HG02571 (cell line): ENCODE data around the gene PRPF38B.
A peak's percentile ranks its signal among the peaks of the same experiment; 100 is the strongest.
"Not testable (repeated sequence)": the region's sequence is repeated elsewhere in the genome, so short reads cannot be mapped to it uniquely, and the experiment has no call there.

Experiments
- ATAC-seq: cut with Tn5 transposase; IDR thresholded peaks from one replicate; pipeline ENCODE4 v1.9.1; 2021; ENCODE audit warnings: mild to moderate bottlenecking, moderate library complexity; ENCODE audit not compliant: unreplicated experiment

Gene PRPF38B, protein sequence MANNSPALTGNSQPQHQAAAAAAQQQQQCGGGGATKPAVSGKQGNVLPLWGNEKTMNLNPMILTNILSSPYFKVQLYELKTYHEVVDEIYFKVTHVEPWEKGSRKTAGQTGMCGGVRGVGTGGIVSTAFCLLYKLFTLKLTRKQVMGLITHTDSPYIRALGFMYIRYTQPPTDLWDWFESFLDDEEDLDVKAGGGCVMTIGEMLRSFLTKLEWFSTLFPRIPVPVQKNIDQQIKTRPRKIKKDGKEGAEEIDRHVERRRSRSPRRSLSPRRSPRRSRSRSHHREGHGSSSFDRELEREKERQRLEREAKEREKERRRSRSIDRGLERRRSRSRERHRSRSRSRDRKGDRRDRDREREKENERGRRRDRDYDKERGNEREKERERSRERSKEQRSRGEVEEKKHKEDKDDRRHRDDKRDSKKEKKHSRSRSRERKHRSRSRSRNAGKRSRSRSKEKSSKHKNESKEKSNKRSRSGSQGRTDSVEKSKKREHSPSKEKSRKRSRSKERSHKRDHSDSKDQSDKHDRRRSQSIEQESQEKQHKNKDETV

GRCh38 chr1:108691942-108692723 is at the start of gene PRPF38B:
Gene PRPF38B, plus strand, starts transcription at chr1:108692310. Its CDS starts 282 bp downstream, at chr1:108692592.
- peak; percentile 95 for ATAC-seq

- no peak for ATAC-seq
These were observed 48.4 kb upstream of the PRPF38B start for GRCh38 chr1:108643492-108644335.

GRCh38 chr1:108644984-108645383 is 47.1 kb upstream of the PRPF38B start:
- no peak for ATAC-seq

DNA sequence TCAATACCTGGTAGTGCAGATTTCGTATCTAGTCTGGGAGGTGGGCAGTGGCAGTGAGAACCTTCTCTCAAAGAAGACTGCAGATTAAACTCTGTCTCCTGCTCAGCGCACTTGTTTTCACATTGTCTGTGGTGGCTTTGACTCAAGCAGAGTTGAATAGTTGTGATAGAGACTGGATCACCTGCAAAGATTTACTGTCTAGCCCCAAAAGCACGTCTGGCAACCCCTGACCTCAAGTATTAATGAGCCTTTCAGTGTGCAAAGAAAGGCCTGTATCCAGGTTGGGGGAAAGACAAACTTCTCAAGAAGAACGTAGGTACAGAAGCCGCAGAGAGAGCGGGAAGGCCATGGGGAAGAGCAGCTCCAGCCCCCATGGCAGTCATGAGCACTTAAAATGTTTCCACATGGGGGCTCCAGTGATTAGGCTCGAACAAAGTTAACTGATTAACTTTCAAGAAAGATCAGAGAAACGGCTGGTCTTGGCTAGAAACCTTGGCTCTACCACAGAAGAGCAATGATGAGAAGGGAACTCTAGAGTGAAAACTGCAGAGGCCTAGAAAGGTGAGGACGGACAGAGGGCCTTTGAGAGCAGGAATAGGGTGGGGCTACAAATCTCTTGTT is 46.4 kb upstream of the PRPF38B start:
- ATAC-seq = no peak

GRCh38 chr1:108646265-108646647 is 45.9 kb upstream of the PRPF38B start:
- ATAC-seq = no peak

DNA sequence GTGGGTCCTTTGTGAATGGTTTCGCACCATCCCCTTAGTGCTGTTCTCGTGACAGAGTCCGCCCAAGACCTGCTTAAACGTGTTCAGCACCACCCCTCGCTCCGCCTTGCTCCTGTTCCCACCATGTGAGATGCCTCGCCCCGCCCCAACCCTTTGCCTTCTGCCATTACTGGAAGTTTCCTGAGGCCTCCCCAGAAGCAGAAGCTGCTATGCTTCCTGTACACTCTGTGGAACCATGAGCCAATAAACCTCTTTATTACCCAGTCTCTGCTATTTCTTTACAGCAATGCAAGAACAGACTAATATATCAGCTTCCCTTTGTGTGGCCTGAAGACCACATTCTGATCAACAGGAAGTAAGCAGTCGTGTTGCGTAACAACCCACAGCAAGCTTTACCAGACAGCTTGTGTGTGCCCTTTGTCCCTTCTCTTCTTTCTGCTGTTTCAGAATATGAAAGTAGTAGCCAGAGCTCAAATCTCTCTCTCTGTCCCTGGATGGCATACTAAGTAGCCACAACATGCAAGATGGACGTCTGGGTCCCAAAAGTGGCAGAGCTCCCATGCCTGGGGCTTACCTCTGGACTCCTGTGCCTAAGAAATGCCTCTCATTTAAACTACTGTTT is 45.4 kb upstream of the PRPF38B start:
- no peak for ATAC-seq

DNA sequence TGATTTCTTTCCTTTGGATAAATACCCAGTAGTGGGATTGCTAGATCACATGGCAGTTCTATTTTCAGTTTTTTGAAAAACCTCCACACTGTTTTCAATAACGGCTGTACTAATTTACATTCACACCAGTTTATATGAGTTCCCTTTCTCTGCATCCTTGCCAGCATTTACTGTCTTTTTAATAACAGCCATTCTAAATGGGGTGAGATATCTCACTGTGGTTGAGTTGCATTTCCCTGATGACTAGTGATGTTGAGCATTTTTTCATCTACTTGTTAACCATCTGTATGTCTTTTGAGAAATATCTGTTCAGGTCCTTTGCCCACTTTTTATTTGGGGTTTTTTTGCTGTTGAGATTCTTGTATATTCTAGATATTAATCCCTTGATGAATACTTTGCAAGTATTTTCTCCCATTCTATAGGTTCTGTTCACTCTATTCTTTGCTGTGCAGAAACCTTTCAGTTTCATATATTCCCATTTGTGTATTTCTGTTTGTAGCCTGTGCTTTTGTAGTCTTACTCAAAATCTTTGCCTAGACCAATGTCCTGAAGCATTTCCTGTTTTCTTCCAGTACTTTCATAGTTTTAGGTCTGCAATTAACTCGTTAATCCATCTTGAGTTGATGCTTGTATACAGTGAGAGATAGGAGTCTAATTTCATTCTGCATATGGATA is 38.5 kb upstream of the PRPF38B start:
- ATAC-seq = no peak

GRCh38 chr1:108657356-108658080 is 34.6 kb upstream of the PRPF38B start:
- ATAC-seq = no peak

DNA sequence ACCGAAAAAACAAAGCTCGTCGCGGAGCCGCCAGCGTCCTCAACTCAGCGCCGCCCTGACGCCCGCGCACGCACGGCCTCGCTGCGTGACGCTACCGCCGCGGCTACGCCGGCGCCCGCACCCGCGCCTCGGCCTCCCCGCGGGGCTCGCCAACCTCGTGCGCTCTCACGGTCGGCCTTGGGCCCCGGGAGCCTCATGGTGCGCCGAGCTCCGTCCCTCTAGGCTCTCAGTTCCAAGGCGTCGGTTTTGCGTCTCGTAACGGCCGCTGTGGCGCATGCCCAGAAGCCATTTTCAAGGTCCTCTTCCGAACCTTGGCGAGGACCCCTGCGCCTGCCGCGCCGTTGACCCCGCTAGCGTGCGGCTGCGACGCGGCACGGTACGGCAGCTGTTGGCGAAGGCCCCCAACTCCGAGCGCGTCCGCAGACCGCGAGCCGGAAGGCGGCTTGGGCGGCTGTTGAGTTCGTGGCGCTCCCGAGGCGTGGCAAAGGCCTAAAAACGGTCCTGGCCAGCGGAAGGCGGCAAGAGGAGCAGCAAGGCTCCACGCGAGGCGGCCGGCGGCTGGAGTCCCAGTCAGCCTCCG is 31.0 kb upstream of the PRPF38B start, which contains the start of gene HENMT1:
HENMT1 (minus strand) TSS at position 64 of the 580 bp plus-strand sequence. CDS start 1,209 bp downstream, outside the sequence.
- ATAC-seq = peak; percentile 88

GRCh38 chr1:108663074-108663473 is 29.0 kb upstream of the PRPF38B start:
- no peak for ATAC-seq

DNA sequence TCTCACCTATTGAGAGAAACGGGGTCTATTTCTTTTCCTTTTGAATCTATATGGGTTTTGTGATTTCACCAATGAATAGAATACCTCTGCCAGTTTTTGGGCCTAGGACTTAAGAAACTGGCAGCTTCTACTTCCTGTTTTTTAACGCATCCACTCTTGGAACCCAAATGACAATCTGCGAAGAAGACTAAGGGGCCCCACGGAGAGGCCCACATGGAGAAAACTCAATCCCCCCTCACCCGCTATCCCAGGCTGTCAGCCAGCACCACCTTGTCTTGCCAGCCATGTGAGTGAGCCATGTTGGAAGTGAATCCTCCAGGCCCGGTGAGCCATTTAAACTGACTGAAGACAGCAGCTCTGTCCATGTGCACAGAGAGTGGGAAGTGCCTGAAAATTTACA is 27.6 kb upstream of the PRPF38B start:
- ATAC-seq = no peak

GRCh38 chr1:108665067-108665466 is 27.0 kb upstream of the PRPF38B start:
- ATAC-seq = no peak

GRCh38 chr1:108665771-108666170 is 26.3 kb upstream of the PRPF38B start:
- ATAC-seq = no peak

- not testable (repeated sequence) for ATAC-seq
These were observed 24.7 kb upstream of the PRPF38B start for GRCh38 chr1:108667422-108667821.

DNA sequence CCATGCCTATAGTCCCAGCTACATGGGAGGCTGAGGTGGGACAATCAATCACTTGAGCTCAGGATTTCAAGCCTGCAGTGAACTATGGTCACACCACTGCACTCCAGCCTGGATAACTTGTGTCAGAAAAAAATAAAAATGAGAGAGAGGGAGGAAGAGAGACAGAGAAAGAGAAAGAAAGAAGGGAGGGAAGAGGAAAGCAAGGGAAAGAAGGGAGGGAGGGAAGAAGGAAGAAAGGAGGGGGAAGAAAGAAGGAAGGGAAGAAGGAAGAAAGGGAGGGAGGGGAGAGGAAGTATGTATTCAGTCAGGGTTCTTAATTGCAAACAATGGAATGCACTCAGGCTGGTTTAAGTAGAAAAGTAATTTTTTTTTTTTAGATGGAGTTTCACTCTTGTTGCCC is 23.3 kb upstream of the PRPF38B start:
- ATAC-seq = no peak

GRCh38 chr1:108669679-108670078 is 22.4 kb upstream of the PRPF38B start:
- no peak for ATAC-seq

- no peak for ATAC-seq
These were observed 21.9 kb upstream of the PRPF38B start for GRCh38 chr1:108670131-108670773.

DNA sequence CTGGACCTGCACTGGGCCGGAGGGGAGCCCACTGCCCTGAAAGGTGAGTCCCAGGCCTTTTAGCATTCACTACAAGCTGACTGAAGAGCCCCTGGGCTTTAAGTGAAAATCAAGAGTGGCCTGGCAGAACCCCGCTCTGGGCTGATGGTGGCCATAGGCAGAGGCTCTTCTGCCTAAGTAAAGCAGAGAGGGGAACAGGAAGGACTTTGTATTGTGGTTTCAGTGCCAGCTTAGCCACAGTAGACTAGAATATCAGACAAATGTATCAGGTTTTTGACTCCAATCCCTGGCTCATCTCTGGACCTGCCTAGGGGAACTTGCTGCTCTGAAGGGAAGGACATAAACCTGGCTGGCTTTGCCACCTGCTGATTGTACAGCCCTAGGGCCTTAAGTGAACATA is 21.0 kb upstream of the PRPF38B start:
- ATAC-seq = no peak
